ENCODE results near the gene ZNF436. TPM values are rescaled to one million over a fixed set of nuclear protein-coding genes. Genes with fewer than 3 reads are reported as not detected.
"Not testable (repeated sequence)": the region's sequence is repeated elsewhere in the genome, so short reads cannot be mapped to it uniquely, and the experiment has no call there.

ZNF436 gene
- total RNA-seq, 1 experiment from 2014 or later: 0.52 TPM

GRCh38 chr1:23322770-23323169 is 46.9 kb downstream of the ZNF436 start:
- Mint-ChIP-seq H3K36me3 (ENCODE audit: insufficient read depth in 1 of 3, low read depth in 3 of 3) (peaks cover 45 to 72% (median 72%) of the 10 kb centered on the region in 3 experiments), H3K27ac (no peak overlapping the region)

GRCh38 chr1:23310280-23310679 is 59.4 kb downstream of the ZNF436 start:
- H2BK20ac ChIP-seq (ENCODE audit: low read depth, low read length, poor library complexity, severe bottlenecking); H3K79me1 ChIP-seq (ENCODE audit: insufficient read depth, low read depth, low read length, poor library complexity, severe bottlenecking); H3K79me2 ChIP-seq (ENCODE audit: insufficient read depth, low read length); H3T11ph ChIP-seq (ENCODE audit: low read length); H4K5ac ChIP-seq (ENCODE audit: insufficient read length, low read depth, low read length); H3K4me1 ChIP-seq (ENCODE audit: insufficient read depth, low read length); H4K8ac ChIP-seq (replicated peaks; ENCODE audit: insufficient read length, low read depth, low read length); H3K9ac ChIP-seq (ENCODE audit: extremely low read depth, insufficient read length, low read length); H2BK12ac ChIP-seq (ENCODE audit: insufficient read length, low read depth, low read length); H2BK120ac ChIP-seq (ENCODE audit: low read depth, low read length, poor library complexity, severe bottlenecking); H3K27ac ChIP-seq (ENCODE audit: insufficient read length, low read depth, low read length); H3K4me3 Mint-ChIP-seq; H2AK5ac ChIP-seq (ENCODE audit: insufficient read length, low read length); H3K18ac ChIP-seq (ENCODE audit: insufficient read length, low read depth, low read length); H4K20me1 ChIP-seq (ENCODE audit: control insufficient read depth, insufficient read depth, insufficient read length); H3K9me3 Mint-ChIP-seq; H3K27me3 ChIP-seq (ENCODE audit: insufficient read depth, low read length); H3K27me3 Mint-ChIP-seq (ENCODE audit: low read depth); H3K4ac ChIP-seq (ENCODE audit: low read depth, low read length); H4K91ac ChIP-seq (ENCODE audit: insufficient read length, low read depth, low read length); DNase-seq; H2BK5ac ChIP-seq (ENCODE audit: insufficient read length, low read length); H3K23ac ChIP-seq (ENCODE audit: insufficient read length, low read depth, low read length); H2AFZ ChIP-seq (ENCODE audit: low read length); H3K4me2 ChIP-seq (ENCODE audit: insufficient read depth, insufficient read length, low read length); H3K56ac ChIP-seq (ENCODE audit: insufficient read length, low read depth, low read length); H2BK15ac ChIP-seq (ENCODE audit: low read depth, low read length); H3K23me2 ChIP-seq (ENCODE audit: insufficient read length, low read depth, low read length, poor library complexity, severe bottlenecking); H3K14ac ChIP-seq (ENCODE audit: insufficient read depth, low read length); H3K9me3 ChIP-seq (ENCODE audit: control insufficient read depth, low read depth, low read length): not testable (repeated sequence)
- peaks cover 24 to 57% (median 54%) of the 10 kb centered on the region in 3 experiments; a peak in 6 of 7 replicates for H3K36me3 Mint-ChIP-seq (ENCODE audit: insufficient read depth in 1 of 3, low read depth in 3 of 3)
- peaks cover 17 to 23% of the 10 kb centered on the region in 2 experiments for H3K4me1 Mint-ChIP-seq
- no CpG with 5 or more reads among the region's 7 CpGs for WGBS (ENCODE audit: extremely low coverage, insufficient read length, low lambda C conversion rate)
- peak overlapping the region in 2 of 3 experiments; percentile 16 to 37; a peak in 4 of 7 replicates for H3K27ac Mint-ChIP-seq

More at GRCh38 chr1:23322770-23323169, 46.9 kb downstream of the ZNF436 start:
- H3K4ac ChIP-seq (ENCODE audit: low read depth, low read length): no peak overlapping the region
- H3T11ph ChIP-seq (ENCODE audit: low read length): no peak overlapping the region
- no peak overlapping the region for H2AFZ ChIP-seq (ENCODE audit: low read length)
- no peaks in the 10 kb centered on the region for H3K23me2 ChIP-seq (ENCODE audit: insufficient read length, low read depth, low read length, poor library complexity, severe bottlenecking)
- no peak overlapping the region for H2BK5ac ChIP-seq (ENCODE audit: insufficient read length, low read length)
- no peaks in the 10 kb centered on the region for H3K27me3 ChIP-seq (ENCODE audit: insufficient read depth, low read length)
- H4K91ac ChIP-seq (ENCODE audit: insufficient read length, low read depth, low read length): no peak overlapping the region
- no peak overlapping the region for H2BK120ac ChIP-seq (ENCODE audit: low read depth, low read length, poor library complexity, severe bottlenecking)
- no CpG with 5 or more reads among the region's 1 CpG for WGBS (ENCODE audit: extremely low coverage, insufficient read length, low lambda C conversion rate)
- no peak overlapping the region for H3K18ac ChIP-seq (ENCODE audit: insufficient read length, low read depth, low read length)
- no peaks in the 10 kb centered on the region for H3K4me1 ChIP-seq (ENCODE audit: insufficient read depth, low read length)
- H3K4me2 ChIP-seq (ENCODE audit: insufficient read depth, insufficient read length, low read length): no peak overlapping the region
- no peaks in the 10 kb centered on the region for H3K9me3 Mint-ChIP-seq
- H3K27me3 Mint-ChIP-seq (ENCODE audit: low read depth): no peaks in the 10 kb centered on the region
- no peak overlapping the region for H3K4me3 Mint-ChIP-seq
- H3K4me1 Mint-ChIP-seq: no peaks in the 10 kb centered on the region
- H3K79me2 ChIP-seq (ENCODE audit: insufficient read depth, low read length): no peaks in the 10 kb centered on the region; the same call in 1 of the 2 replicates
- DNase-seq: no peak
- H4K5ac ChIP-seq (ENCODE audit: insufficient read length, low read depth, low read length): no peak overlapping the region
- no peak overlapping the region for H2AK5ac ChIP-seq (ENCODE audit: insufficient read length, low read length)
- TF ChIP-seq CTCF (conservative IDR thresholded peaks at IDR 0.05): no peak
- H3K14ac ChIP-seq (ENCODE audit: insufficient read depth, low read length): no peak overlapping the region
- H2BK12ac ChIP-seq (ENCODE audit: insufficient read length, low read depth, low read length): no peak overlapping the region
- no peaks in the 10 kb centered on the region for H3K9me3 ChIP-seq (ENCODE audit: control insufficient read depth, low read depth, low read length)
- no peak overlapping the region for H3K9ac ChIP-seq (ENCODE audit: extremely low read depth, insufficient read length, low read length)
- H3K56ac ChIP-seq (ENCODE audit: insufficient read length, low read depth, low read length): no peak overlapping the region
- H3K79me1 ChIP-seq (ENCODE audit: insufficient read depth, low read depth, low read length, poor library complexity, severe bottlenecking): peaks cover 2% of the 10 kb centered on the region
- H4K8ac ChIP-seq (replicated peaks; ENCODE audit: insufficient read length, low read depth, low read length): no peak overlapping the region
- no peak overlapping the region for H2BK15ac ChIP-seq (ENCODE audit: low read depth, low read length)
- H4K20me1 ChIP-seq (ENCODE audit: control insufficient read depth, insufficient read depth, insufficient read length): no peaks in the 10 kb centered on the region
- H3K27ac ChIP-seq (ENCODE audit: insufficient read length, low read depth, low read length): no peak overlapping the region
- H2BK20ac ChIP-seq (ENCODE audit: low read depth, low read length, poor library complexity, severe bottlenecking): no peak overlapping the region
- H3K23ac ChIP-seq (ENCODE audit: insufficient read length, low read depth, low read length): no peak overlapping the region

Measured in H9 (cell line).